ENCODE data around the gene EPAS1. TPM values are rescaled to one million over a fixed set of nuclear protein-coding genes. Genes with fewer than 3 reads are reported as not detected.

EPAS1 gene
- total RNA-seq, 4 donors from 2014 or later, result 102 to 260 (median 167) TPM

- 15 to 21% methylated on average over 13 to 22 of the region's 22 CpGs for WGBS, 2 donors (ENCODE audit: low coverage in 1 of 2)
- H3K4me1 ChIP-seq, result peaks cover 41 to 82% (median 51%) of the 10 kb centered on the region in 4 donors
- peak; percentile 63 for DNase-seq
- in situ Hi-C loops (cut with MboI; ENCODE audit: low pct_ligation_motif_present in 1 of 4, low pct_unique_long_range_greater_than_20kb in 1 of 4, low sequenced_read_pairs in 3 of 4) (no loop called here), intact Hi-C loops (cut with DNase I; ENCODE audit: low total_unique reads) (no loop called here)
- peak overlapping the region in 3 of 4 donors; percentile 15 to 31 (median 15) for H3K4me3 ChIP-seq
- H3K27ac ChIP-seq, result peak overlapping the region; percentile 86 to 88 (median 87)
- no peaks in the 10 kb centered on the region for H3K36me3 ChIP-seq
- no peaks in the 10 kb centered on the region for H3K27me3 ChIP-seq
- H3K9me3 ChIP-seq, result no peaks in the 10 kb centered on the region
- no peak for TF ChIP-seq EP300 (IDR thresholded peaks at IDR 0.05; ENCODE audit: low read depth)
- TF ChIP-seq POLR2AphosphoS5 (IDR thresholded peaks at IDR 0.05), result no peak
- TF ChIP-seq CTCF (IDR thresholded peaks at IDR 0.05), result peak in 1 of 5 experiments; percentile 5
- no peak for TF ChIP-seq POLR2A (IDR thresholded peaks at IDR 0.05)
These were observed 38.4 kb downstream of the EPAS1 start for GRCh38 chr2:46335391-46336282.

GRCh38 chr2:46336283-46336959 lies 39.2 kb downstream of the EPAS1 start:
- H3K36me3 ChIP-seq, result no peaks in the 10 kb centered on the region
- DNase-seq, result no peak
- H3K27ac ChIP-seq, result peak overlapping the region; percentile 86 to 88 (median 87)
- H3K4me3 ChIP-seq, result no peak overlapping the region
- WGBS, 2 donors (ENCODE audit: low coverage in 1 of 2), result 33% methylated on average over 4 of the region's 4 CpGs; no CpG with 5 or more reads in 1 of the 2 donors
- peaks cover 34 to 79% (median 45%) of the 10 kb centered on the region in 4 donors for H3K4me1 ChIP-seq
- in situ Hi-C loops (cut with MboI; ENCODE audit: low pct_ligation_motif_present in 1 of 4, low pct_unique_long_range_greater_than_20kb in 1 of 4, low sequenced_read_pairs in 3 of 4), result no loop called here
- no peaks in the 10 kb centered on the region for H3K9me3 ChIP-seq
- TF ChIP-seq POLR2AphosphoS5 (IDR thresholded peaks at IDR 0.05), result no peak
- no peak for TF ChIP-seq CTCF (IDR thresholded peaks at IDR 0.05)
- no peak for TF ChIP-seq POLR2A (IDR thresholded peaks at IDR 0.05)
- H3K27me3 ChIP-seq, result no peaks in the 10 kb centered on the region
- intact Hi-C loops (cut with DNase I; ENCODE audit: low total_unique reads), result no loop called here

GRCh38 chr2:46337208-46337994 lies 40.2 kb downstream of the EPAS1 start:
- Histone ChIP-seq H3K36me3 (no peaks in the 10 kb centered on the region), H3K9me3 (no peaks in the 10 kb centered on the region), H3K27me3 (no peaks in the 10 kb centered on the region), H3K27ac (peak overlapping the region; percentile 86 to 88 (median 87)), H3K4me1 (peaks cover 28 to 69% (median 38%) of the 10 kb centered on the region in 4 donors), H3K4me3 (no peak overlapping the region)
- WGBS, 2 donors (ENCODE audit: low coverage in 1 of 2), result 61 to 81% methylated on average over 7 to 11 of the region's 11 CpGs
- intact Hi-C loops (cut with DNase I; ENCODE audit: low total_unique reads), result no loop called here
- in situ Hi-C loops (cut with MboI; ENCODE audit: low pct_ligation_motif_present in 1 of 4, low pct_unique_long_range_greater_than_20kb in 1 of 4, low sequenced_read_pairs in 3 of 4), result no loop called here
- no peak for DNase-seq
- TF ChIP-seq POLR2A (IDR thresholded peaks at IDR 0.05) (no peak), CTCF (IDR thresholded peaks at IDR 0.05) (no peak), EP300 (IDR thresholded peaks at IDR 0.05; ENCODE audit: low read depth) (no peak), POLR2AphosphoS5 (IDR thresholded peaks at IDR 0.05) (no peak)

Data from transverse colon (tissue), 4 donors.